SK-N-MC (cell line): ENCODE measurements around the gene OR6V1.

Source experiments
- EZH2 ChIP-seq: fragments of 200-600 bp; sonication (generic); IDR thresholded peaks from one replicate; pipeline ENCODE4 v1.6.1; 2017; ENCODE audit warnings: antibody characterized with exemption
- POLR2AphosphoS5 ChIP-seq: IDR thresholded peaks from 2 replicates; pipeline ENCODE4 v1.6.1; 2012; ENCODE audit warnings: mild to moderate bottlenecking, low read depth, low read length, borderline replicate concordance

DNA sequence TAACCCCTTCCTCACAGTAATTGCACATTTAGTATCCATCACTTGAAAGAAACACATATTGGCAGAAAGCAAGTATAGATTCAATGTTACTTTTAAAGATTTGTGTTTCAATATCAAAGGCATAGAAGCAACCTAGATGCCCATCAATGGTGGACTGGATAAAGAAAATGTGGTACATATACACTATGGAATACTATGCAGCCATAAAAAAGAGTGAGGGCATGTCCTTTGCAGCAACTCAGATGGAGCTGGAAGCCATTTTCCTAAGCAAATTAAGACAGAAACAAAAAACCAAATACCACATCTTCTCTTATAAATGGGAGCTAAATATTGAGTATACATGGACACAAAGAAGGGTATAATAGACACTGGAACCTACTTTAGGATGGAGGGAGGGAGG is 3.6 kb downstream of the OR6V1 start:
- no peak for TF ChIP-seq EZH2
- TF ChIP-seq POLR2AphosphoS5 = no peak
